ENCODE data around the gene NCKAP5.
"Not testable (repeated sequence)": the region's sequence is repeated elsewhere in the genome, so short reads cannot be mapped to it uniquely, and the experiment has no call there.

Gene NCKAP5

GRCh38 chr2:132877923-132878322, 690.3 kb downstream of the NCKAP5 start:
- DNase-seq (ENCODE audit: low spot score), result no peak

GRCh38 chr2:132876745-132877391, 691.4 kb downstream of the NCKAP5 start:
- no peak for DNase-seq (ENCODE audit: low spot score)

DNA sequence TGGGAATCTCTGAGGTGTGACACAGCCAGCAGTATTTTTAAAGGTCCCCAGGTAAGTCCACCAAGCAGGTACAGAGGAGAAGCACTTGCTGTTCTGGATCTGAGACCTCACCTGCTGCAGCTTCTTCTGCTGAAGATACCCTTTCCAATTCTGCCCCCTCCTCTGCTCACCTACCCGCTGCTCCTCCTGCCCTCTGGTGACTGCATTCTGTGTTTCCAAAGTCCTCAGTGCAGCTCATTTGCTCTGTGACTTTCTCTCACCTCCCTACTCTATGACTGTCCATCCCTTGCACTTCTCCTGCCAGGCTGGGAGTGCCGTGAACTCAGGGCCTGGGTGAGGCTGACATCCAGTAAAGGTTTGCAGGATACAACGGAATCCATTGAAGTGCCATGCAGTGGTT, 693.1 kb downstream of the NCKAP5 start:
- no peak for DNase-seq (ENCODE audit: low spot score)

DNA sequence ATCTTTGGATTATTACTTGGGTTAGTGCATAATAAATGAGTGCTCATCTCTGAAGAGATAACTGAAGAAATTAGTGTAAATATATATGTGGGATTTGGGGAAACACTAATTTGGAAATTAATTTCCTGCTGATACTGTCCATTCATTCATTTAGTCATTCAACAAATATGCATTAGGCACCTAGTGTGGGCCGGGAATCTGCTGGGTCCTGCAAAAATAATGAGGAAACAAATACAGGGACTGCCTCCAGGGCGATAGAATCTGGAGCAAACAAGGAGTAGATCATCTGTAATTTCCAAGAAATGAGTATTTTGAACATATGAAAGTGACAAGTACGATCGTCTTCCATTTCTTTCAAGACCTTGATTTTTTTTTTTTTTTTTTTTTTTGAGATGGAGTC, 694.5 kb downstream of the NCKAP5 start:
- no peak for DNase-seq (ENCODE audit: low spot score)

DNA sequence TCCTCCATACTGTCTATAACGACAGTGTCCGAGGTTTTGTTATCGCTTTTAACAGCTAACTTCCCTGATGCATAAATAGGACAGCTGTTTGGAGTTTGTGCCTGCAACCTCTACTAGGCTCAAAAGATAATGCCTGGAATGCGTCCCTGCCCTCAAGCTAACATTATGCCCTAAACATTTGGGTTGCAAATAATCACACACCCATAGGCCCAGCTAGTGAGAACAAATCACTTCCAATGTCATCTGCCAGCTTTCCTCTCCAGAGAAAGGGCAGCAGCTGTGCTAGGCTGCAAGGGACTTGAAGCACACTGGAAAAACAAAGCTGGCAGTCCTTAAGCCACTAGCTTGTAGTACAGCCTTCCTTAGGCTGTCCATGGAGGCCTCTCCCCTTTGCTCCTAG, 696.4 kb downstream of the NCKAP5 start:
- DNase-seq (ENCODE audit: low spot score), result no peak

DNA sequence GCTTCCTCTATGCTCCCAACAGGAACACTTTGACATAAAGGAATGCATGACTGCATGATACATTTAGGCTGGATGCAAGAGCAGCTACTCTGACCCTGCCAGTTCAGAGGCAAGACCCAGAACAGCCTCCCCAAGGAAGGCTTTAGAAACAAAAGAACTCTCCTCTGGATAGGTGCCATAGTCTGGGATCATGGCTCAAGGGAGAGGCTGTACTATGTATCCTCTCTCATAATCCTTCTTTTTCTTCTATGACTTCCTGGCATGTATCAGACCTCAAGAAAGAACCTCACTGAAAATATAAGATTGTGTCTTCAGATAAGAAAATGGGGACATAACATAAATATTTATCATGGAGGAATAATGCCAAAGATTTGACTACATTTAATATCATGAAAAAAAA, 704.3 kb downstream of the NCKAP5 start:
- DNase-seq (ENCODE audit: low spot score), result no peak

- DNase-seq (ENCODE audit: low spot score), result no peak
Observed at GRCh38 chr2:132860220-132860619, 708.0 kb downstream of the NCKAP5 start.

GRCh38 chr2:132859590-132859989, 708.7 kb downstream of the NCKAP5 start:
- no peak for DNase-seq (ENCODE audit: low spot score)

DNA sequence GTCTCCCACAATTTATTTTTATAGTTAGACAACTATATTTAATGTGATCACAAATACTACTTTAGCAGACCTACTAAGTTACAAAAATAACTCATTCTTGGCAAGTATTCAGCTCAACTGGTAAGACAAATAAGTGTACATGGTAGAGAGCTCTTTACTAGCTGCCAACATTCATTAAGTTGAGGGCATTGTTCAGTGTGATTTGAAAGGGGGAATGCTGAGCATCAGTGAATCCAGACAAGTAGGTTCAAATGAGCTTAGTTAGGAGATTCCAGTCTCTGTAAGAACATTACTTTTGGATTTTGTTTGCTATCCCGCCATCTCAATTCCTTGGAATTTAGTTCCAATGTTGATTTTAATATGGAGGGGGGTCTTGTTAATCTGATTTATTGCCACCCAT, 710.9 kb downstream of the NCKAP5 start:
- DNase-seq (ENCODE audit: low spot score), result no peak

- DNase-seq (ENCODE audit: low spot score), result no peak
Observed at GRCh38 chr2:132850688-132851087, 717.6 kb downstream of the NCKAP5 start.

DNA sequence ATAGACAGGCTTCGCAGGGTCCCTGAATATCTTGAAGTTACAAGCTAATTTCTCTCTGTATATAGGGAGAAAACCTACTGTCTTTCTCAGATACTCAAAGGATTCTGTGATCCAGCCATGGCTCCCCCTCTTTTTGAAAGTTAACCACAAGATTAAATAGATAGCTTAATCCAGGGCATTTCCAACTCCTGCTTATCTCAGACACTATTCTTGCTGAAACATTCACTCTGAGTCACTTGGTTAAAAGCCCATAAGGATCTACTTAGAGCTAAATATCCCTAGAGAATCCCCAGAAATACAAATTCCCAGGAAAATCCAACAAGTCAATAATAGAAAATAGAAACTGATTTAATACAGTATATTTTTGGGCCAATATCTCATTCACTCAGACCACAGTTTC, 719.1 kb downstream of the NCKAP5 start:
- no peak for DNase-seq (ENCODE audit: low spot score)

DNA sequence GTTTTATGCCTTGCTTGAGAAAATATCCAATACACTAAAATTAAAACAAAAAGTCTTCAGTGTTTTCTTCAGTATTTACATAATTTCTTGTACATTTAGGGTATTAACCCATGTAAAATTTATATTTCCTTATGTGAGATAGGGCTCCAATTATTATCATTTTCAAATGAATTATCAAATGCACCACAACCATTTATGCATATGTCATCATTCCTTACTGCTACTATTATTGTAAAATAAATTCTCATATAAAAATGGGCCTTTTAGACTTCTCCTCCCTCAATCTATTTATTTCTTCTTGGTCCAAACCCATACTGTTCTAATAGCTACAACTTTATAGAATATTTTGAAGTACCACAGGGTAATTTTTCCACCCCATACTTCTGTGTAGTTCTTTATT, 722.9 kb downstream of the NCKAP5 start:
- no peak for DNase-seq (ENCODE audit: low spot score)

DNA sequence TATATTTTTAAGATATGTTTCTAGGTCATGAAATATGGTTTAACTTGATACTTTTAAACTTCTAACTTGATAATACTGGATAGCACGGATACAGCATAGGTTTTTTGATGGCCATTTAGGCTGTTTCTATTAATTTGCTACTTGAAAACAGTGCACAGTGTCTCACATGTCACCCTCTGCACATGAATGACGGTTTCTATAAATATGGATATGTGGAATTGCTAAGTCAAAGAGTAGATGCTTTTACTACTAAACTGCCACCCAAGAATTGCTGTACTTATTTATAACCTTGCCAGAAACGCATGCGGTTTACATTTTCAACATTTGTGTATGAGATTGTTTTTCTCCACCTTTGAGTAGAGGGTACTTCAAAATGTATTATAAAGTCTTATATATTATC, 723.7 kb downstream of the NCKAP5 start:
- DNase-seq (ENCODE audit: low spot score), result no peak

- DNase-seq (ENCODE audit: low spot score), result no peak
Observed at GRCh38 chr2:132837769-132838168, 730.5 kb downstream of the NCKAP5 start.

- no peak for DNase-seq (ENCODE audit: low spot score)
Observed at GRCh38 chr2:132830321-132830827, 737.9 kb downstream of the NCKAP5 start.

DNA sequence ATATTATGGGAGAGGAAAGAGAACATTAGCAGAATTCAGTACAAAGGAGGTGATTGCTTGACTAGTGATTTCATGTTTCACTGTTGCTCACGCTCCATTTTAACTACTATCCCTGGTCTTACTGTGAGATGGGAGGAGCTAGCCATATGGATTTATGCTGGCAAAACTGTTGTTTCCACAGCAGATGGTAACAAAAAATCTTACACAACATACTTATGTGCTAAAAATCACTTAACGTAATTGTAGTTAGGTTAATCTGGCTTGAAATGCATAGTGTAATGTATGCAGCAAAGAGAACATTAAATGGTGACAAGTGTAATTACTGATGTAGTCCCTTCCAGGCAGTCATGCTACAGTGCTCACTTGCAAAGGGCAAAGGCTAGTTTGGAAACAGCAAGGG, 742.7 kb downstream of the NCKAP5 start:
- no peak for DNase-seq (ENCODE audit: low spot score)

- no peak for DNase-seq (ENCODE audit: low spot score)
Observed at GRCh38 chr2:132824716-132825115, 743.5 kb downstream of the NCKAP5 start.

- no peak for DNase-seq (ENCODE audit: low spot score)
Observed at GRCh38 chr2:132816234-132816633, 752.0 kb downstream of the NCKAP5 start.

DNA sequence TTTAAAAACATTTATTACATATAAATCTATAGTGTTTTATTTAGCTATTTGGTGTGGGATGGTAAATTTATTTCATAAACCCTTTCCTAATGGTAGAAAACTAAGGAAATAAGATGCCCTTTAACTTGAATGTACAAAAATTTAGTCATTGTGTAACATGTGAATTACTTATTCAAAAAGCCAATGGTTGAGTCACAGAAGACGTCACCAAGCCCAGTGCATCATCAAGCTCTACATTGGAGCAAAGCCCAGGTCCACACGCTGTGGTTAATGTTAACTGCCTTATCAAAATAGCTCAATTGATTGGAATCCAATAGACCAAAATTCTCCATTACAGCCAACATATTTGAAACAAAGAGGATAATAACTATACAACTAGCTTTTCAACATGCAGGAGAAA, 752.7 kb downstream of the NCKAP5 start:
- DNase-seq (ENCODE audit: low spot score), result no peak

DNA sequence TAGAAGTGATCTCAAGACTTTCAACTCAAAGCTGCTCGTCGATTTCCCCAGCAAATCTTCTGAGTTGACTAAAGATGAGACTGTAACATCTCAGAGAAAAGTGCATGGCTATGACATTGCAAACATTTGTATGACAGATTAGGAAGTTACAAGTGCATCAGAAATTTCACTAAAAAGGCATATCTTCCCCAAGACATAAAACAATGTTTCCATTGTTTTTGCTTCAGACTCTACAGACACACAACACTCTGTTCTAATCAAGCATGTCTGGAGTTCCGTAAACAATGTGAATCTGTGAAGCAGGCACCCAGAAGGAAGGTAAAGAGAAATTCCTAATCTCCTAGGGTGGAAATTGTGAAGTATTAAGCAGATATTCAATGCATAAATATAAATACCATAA, 753.6 kb downstream of the NCKAP5 start:
- no peak for DNase-seq (ENCODE audit: low spot score)

- DNase-seq (ENCODE audit: low spot score), result no peak
Observed at GRCh38 chr2:132813422-132813821, 754.8 kb downstream of the NCKAP5 start.

DNA sequence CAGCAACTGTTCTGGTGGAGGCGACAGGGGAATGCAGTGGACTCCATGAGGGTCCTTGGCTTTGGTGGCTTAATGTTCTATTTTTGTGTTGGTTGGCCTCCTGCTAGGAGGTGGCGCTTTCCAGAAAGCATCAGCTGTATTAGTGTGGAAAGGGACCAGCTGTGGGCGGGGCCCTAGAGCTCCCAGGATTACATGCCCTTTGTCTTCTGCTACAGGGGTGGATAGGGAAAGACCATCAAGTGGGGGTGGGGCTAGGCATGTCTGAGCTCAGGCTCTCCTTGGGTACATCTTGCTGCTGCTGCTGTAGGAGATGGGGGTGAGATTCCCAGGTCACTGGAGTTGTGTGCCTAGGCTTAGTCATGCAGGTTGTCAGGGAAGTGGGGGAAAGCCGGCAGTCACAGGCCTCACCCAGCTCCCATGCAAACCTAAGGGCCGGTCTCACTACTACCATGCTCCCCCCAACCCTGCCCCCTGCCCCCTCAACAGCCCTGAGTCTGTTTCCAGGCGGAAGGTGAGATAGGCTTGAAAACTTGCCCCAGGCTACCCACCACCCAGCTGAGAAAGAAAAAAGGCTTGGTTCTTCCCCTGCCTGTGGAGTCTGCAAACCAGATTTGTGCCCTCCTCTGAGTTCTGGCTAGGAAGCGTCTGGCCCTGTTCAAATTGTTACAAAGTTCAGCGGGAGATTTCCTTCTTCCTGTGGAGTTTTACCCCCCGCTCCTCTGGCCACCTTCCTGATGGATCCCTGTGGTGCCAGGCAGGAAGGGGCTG, 756.9 kb downstream of the NCKAP5 start:
- no peak for DNase-seq (ENCODE audit: low spot score)

- not testable (repeated sequence) for DNase-seq (ENCODE audit: low spot score)
Observed at GRCh38 chr2:132809962-132810361, 758.3 kb downstream of the NCKAP5 start.

GRCh38 chr2:132804051-132804450, 764.2 kb downstream of the NCKAP5 start:
- no peak for DNase-seq (ENCODE audit: low spot score)

All from left forelimb (tissue), 1 donor.